Transverse colon (tissue), 4 donors: ENCODE measurements around the gene GMEB2.

Source experiments
- POLR2AphosphoS5 ChIP-seq, 3 donors: sonication (generic); formaldehyde crosslinking; IDR thresholded peaks; one replicate each; pipeline ENCODE4 v1.6.1; 2016; ENCODE audit warnings: antibody characterized with exemption in 3 of 3
- TF ChIP-seq, protein P1 (sequence below), 5 experiments: fragments of 200-600 bp in 3 of 5; fragments of 450-650 bp in 2 of 5; sonication (generic) in 3 of 5; IDR thresholded peaks; 1 replicate in 2 of 5; 2 replicates in 3 of 5; pipeline ENCODE4 v1.5.1; 2016 to 2017; ENCODE audit warnings: antibody characterized with exemption in 5 of 5, inconsistent platforms in 3 of 5, mild to moderate bottlenecking in 2 of 5, moderate library complexity in 1 of 5

- TF ChIP-seq, protein P1, sequence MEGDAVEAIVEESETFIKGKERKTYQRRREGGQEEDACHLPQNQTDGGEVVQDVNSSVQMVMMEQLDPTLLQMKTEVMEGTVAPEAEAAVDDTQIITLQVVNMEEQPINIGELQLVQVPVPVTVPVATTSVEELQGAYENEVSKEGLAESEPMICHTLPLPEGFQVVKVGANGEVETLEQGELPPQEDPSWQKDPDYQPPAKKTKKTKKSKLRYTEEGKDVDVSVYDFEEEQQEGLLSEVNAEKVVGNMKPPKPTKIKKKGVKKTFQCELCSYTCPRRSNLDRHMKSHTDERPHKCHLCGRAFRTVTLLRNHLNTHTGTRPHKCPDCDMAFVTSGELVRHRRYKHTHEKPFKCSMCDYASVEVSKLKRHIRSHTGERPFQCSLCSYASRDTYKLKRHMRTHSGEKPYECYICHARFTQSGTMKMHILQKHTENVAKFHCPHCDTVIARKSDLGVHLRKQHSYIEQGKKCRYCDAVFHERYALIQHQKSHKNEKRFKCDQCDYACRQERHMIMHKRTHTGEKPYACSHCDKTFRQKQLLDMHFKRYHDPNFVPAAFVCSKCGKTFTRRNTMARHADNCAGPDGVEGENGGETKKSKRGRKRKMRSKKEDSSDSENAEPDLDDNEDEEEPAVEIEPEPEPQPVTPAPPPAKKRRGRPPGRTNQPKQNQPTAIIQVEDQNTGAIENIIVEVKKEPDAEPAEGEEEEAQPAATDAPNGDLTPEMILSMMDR (IDR thresholded peaks at IDR 0.05), result no peak
- TF ChIP-seq POLR2AphosphoS5 (IDR thresholded peaks at IDR 0.05), result no peak
These were observed 41.5 kb upstream of the GMEB2 start for GRCh38 chr20:63668351-63668750.
